Endothelial cell of umbilical vein (primary cell): ENCODE data around the gene CHRM1. TPM values are rescaled to one million over a fixed set of nuclear protein-coding genes. Genes with fewer than 3 reads are reported as not detected.

Experiments used
- BruUV-seq: library from RNA; stranded (reverse); fragments of 400-500 nt; replicated peaks from 2 replicates; lab custom pipeline; 2021; lab: Mats Ljungman, UMichigan
- CTCF ChIA-PET: fragments of 300-600, 350-600 bp; sonication (Branson Sonifier 250); formaldehyde crosslinking; loops from one replicate; lab custom pipeline; 2021; ENCODE audit warnings: antibody characterized with exemption, inconsistent platforms; lab: Charles Lee
- POLR2A ChIA-PET: fragments of 300-600, 350-600 bp; sonication (Branson Sonifier 250); formaldehyde crosslinking; loops from one replicate; lab custom pipeline; 2021; ENCODE audit warnings: antibody characterized with exemption, inconsistent platforms; lab: Charles Lee
- DNase-seq: peaks from one replicate; pipeline ENCODE4 v3.0.0-alpha.2; 2011; ENCODE audit warnings: low read depth, low spot score
- FAIRE-seq: peaks from 2 replicates; lab custom pipeline; 2011; peaks lifted over from hg19 to GRCh38; lab: Jason Lieb, UNC
- H2AFZ ChIP-seq: 2 replicates; pipeline ENCODE4 v1.6.0; 2012; ENCODE audit warnings: low read depth, low read length, control low read depth, inconsistent platforms
- H3K27ac ChIP-seq: 2 replicates; pipeline ENCODE4 v1.5.1; 2011; ENCODE audit warnings: low read depth, mild to moderate bottlenecking, control low read depth, low read length, moderate library complexity; ENCODE audit not compliant: insufficient read depth
- H3K27me3 ChIP-seq, 2 experiments: 2 replicates each; pipeline versions ENCODE4 v1.6.0 to v1.6.1; 2011; ENCODE audit warnings: low read length in 2 of 2, mixed read lengths in 1 of 2; ENCODE audit not compliant: control insufficient read depth in 2 of 2, insufficient read depth in 2 of 2
- H3K36me3 ChIP-seq, 2 experiments: 2 replicates in 1 of 2; 3 replicates in 1 of 2; pipeline ENCODE4 v1.5.1; 2011; ENCODE audit warnings: low read length in 2 of 2, mild to moderate bottlenecking in 1 of 2, moderate library complexity in 1 of 2; ENCODE audit not compliant: control insufficient read depth in 2 of 2, insufficient read depth in 2 of 2; ENCODE audit errors: extremely low read depth in 1 of 2
- H3K4me1 ChIP-seq: 3 replicates; pipeline ENCODE4 v1.5.1; 2011; ENCODE audit warnings: mild to moderate bottlenecking, low read length; ENCODE audit not compliant: control insufficient read depth, insufficient read depth; ENCODE audit errors: extremely low read depth
- H3K4me2 ChIP-seq: 2 replicates; pipeline ENCODE4 v1.6.1; 2011; ENCODE audit warnings: low read length, control low read depth, mixed read lengths; ENCODE audit not compliant: insufficient read depth
- H3K4me3 ChIP-seq, 3 experiments: fragments of 200-600 bp in 1 of 3; sonication (generic), shearing (Covaris generic) in 1 of 3; replicated peaks in 1 of 3; 2 replicates each; pipeline ENCODE4 v1.5.1; 2011 to 2016; ENCODE audit warnings: control low read depth in 3 of 3, low read length in 3 of 3, mild to moderate bottlenecking in 2 of 3, inconsistent platforms in 1 of 3, low read depth in 1 of 3, moderate library complexity in 1 of 3; ENCODE audit not compliant: insufficient read depth in 1 of 3
- H3K79me2 ChIP-seq: 2 replicates; pipeline ENCODE4 v1.6.0; 2012; ENCODE audit warnings: low read length, inconsistent platforms; ENCODE audit not compliant: control insufficient read depth, insufficient read depth
- H3K9ac ChIP-seq: replicated peaks from 2 replicates; pipeline ENCODE3; 2011; ENCODE audit warnings: low read length, control low read depth; ENCODE audit not compliant: insufficient read depth; ENCODE audit errors: extremely low read depth
- H3K9me1 ChIP-seq: replicated peaks from 3 replicates; pipeline ENCODE4 v1.6.0; 2011; ENCODE audit warnings: mild to moderate bottlenecking, low read length; ENCODE audit not compliant: control insufficient read depth, insufficient read depth; ENCODE audit errors: extremely low read depth
- H3K9me3 ChIP-seq: replicated peaks from 2 replicates; pipeline ENCODE4 v1.5.1; 2012; ENCODE audit warnings: low read length, inconsistent platforms; ENCODE audit not compliant: control insufficient read depth, insufficient read depth
- H4K20me1 ChIP-seq: replicated peaks from 2 replicates; pipeline ENCODE3; 2011; ENCODE audit warnings: mild to moderate bottlenecking, low read length; ENCODE audit not compliant: control insufficient read depth, insufficient read depth; ENCODE audit errors: extremely low read depth
- CTCF ChIP-seq, 2 donors: IDR thresholded peaks; 1 replicate in 1 of 2; 2 replicates in 1 of 2; pipeline ENCODE4 v1.5.1; 2011; ENCODE audit warnings: low read length in 2 of 2, mild to moderate bottlenecking in 2 of 2, moderate library complexity in 2 of 2, control low read depth in 1 of 2, inconsistent platforms in 1 of 2, low read depth in 1 of 2; ENCODE audit not compliant: insufficient read depth in 1 of 2; ENCODE audit errors: extremely low read depth in 1 of 2
- EZH2 ChIP-seq: IDR thresholded peaks from 2 replicates; pipeline ENCODE4 v1.6.1; 2012; ENCODE audit warnings: borderline replicate concordance, low read depth, mild to moderate bottlenecking, moderate library complexity, low read length, inconsistent platforms; ENCODE audit not compliant: severe bottlenecking
- FOS ChIP-seq: IDR thresholded peaks from 2 replicates; pipeline ENCODE4 v1.6.1; 2011; ENCODE audit warnings: mild to moderate bottlenecking, low read length, moderate library complexity, borderline replicate concordance; ENCODE audit not compliant: insufficient read depth
- GATA2 ChIP-seq: IDR thresholded peaks from 2 replicates; pipeline ENCODE4 v1.7.0; 2011; ENCODE audit warnings: low read depth, mild to moderate bottlenecking, moderate library complexity, mixed read lengths, low read length; ENCODE audit not compliant: insufficient read length, insufficient read depth
- JUN ChIP-seq: IDR thresholded peaks from 2 replicates; pipeline ENCODE4 v1.6.1; 2011; ENCODE audit warnings: borderline replicate concordance, low read depth; ENCODE audit not compliant: insufficient read length, insufficient read depth
- MAX ChIP-seq: IDR thresholded peaks from 2 replicates; pipeline ENCODE4 v1.6.1; 2011; ENCODE audit not compliant: insufficient read depth, insufficient read length
- MYC ChIP-seq: IDR thresholded peaks from one replicate; pipeline ENCODE4 v1.6.1; 2011; ENCODE audit warnings: mild to moderate bottlenecking, low read depth, low read length
- POLR2A ChIP-seq: IDR thresholded peaks from 2 replicates; pipeline ENCODE4 v1.6.1; 2012; ENCODE audit warnings: low read depth, mild to moderate bottlenecking, control low read depth, low read length
- POLR2AphosphoS5 ChIP-seq: IDR thresholded peaks from 2 replicates; pipeline ENCODE4 v1.6.1; 2012; ENCODE audit warnings: low read depth, mild to moderate bottlenecking, control low read depth, low read length, moderate library complexity; ENCODE audit not compliant: insufficient read depth
- dilution Hi-C: fragments of 300-500 bp; cut with MboI; formaldehyde crosslinking; loops from one replicate; pipeline ENCODE4 v1.15.0; 2019; ENCODE audit warnings: low sequenced_read_pairs; ENCODE audit not compliant: extremely low pct_ligation_motif_present
- intact Hi-C: fragments of 100-400 bp; cut with micrococcal nuclease; formaldehyde crosslinking; loops from one replicate; pipeline ENCODE4 v1.10.0; 2022
- polyA plus RNA-seq, 4 experiments: library from polyadenylated mRNA; depleted of rRNA in 3 of 4; stranded (reverse) in 3 of 4; unstranded in 1 of 4; fragments of >200 nt; gene quantifications; 2 replicates each; pipeline versions ENCODE4 v1.2.1 to v1.2.3, GENCODE V29; 2011 to 2012; ENCODE audit warnings: missing spikeins in 1 of 4
- total RNA-seq: library from RNA; stranded (reverse); gene quantifications from 2 replicates; pipeline ENCODE4 v1.2.3, GENCODE V29; 2021

Gene CHRM1
- total and polyA plus RNA-seq, 2 donors (not counting 3 experiments of a cell fraction or from before 2014, with no cell fraction given): not detected

- H3K4me2 ChIP-seq: peak overlapping the region; percentile 72
- CTCF ChIA-PET: interaction anchor here (1.4 to 4.5 kb wide), 3 partner anchors 16 to 97 kb away, joined by 6 to 28 read pairs (median 8); no protein-coding TSS in a partner anchor
- H3K9me1 ChIP-seq: no peaks in the 10 kb centered on the region
- H3K9me3 ChIP-seq: no peaks in the 10 kb centered on the region
- no peak for TF ChIP-seq FOS
- TF ChIP-seq GATA2: no peak
- TF ChIP-seq POLR2AphosphoS5: no peak
- TF ChIP-seq MYC: no peak
- no peak for TF ChIP-seq JUN
- TF ChIP-seq POLR2A: no peak
- TF ChIP-seq MAX: no peak
- TF ChIP-seq EZH2: no peak
- TF ChIP-seq CTCF (IDR thresholded peaks at IDR 0.05; ENCODE audit: extremely low read depth in 1 of 2, insufficient read depth in 1 of 2, low read depth in 1 of 2, low read length in 2 of 2): no peak
- H3K9ac ChIP-seq: no peak overlapping the region
- H3K27ac ChIP-seq: no peak overlapping the region
- no TSS peak for BruUV-seq
- H3K4me3 ChIP-seq: no peak overlapping the region
- DNase-seq: no peak
- intact Hi-C loops (no loop called here), dilution Hi-C loops (no loop called here)
- no peaks in the 10 kb centered on the region for H3K79me2 ChIP-seq
- no peaks in the 10 kb centered on the region for H4K20me1 ChIP-seq
- peaks cover 6% of the 10 kb centered on the region for H3K4me1 ChIP-seq
- POLR2A ChIA-PET: no interaction called here
- H3K36me3 ChIP-seq: no peaks in the 10 kb centered on the region
- H2AFZ ChIP-seq: no peak overlapping the region
- FAIRE-seq: no peak
- H3K27me3 ChIP-seq: peaks cover 40 to 52% of the 10 kb centered on the region in 2 experiments
Observed at GRCh38 chr11:62925308-62925707, 4.1 kb upstream of the CHRM1 start.
